Measurements from ENCODE around the gene OR10H3.

- TF ChIP-seq CTCF (IDR thresholded peaks at IDR 0.05; ENCODE audit: insufficient read depth, low read depth, low read length) (no peak), EZH2 (IDR thresholded peaks at IDR 0.05; ENCODE audit: insufficient read depth, low read length) (no peak)
Observed at GRCh38 chr19:15733895-15734294, 3.9 kb upstream of the OR10H3 start.

Measured in astrocyte (in vitro differentiated cells and primary cell).